Osteoblast (primary cell): ENCODE results near the gene APOM. TPM values are rescaled to one million over a fixed set of nuclear protein-coding genes. Genes with fewer than 3 reads are reported as not detected.

Experiments
- DNase-seq: peaks from one replicate; pipeline ENCODE4 v3.0.0; 2011; ENCODE audit warnings: low spot score, mixed read lengths; ENCODE audit not compliant: insufficient read length; ENCODE audit errors: missing footprints
- H2AFZ ChIP-seq: 2 replicates; pipeline ENCODE4 v1.6.0; 2011; ENCODE audit warnings: mild to moderate bottlenecking, low read length
- H3K27ac ChIP-seq: 2 replicates; pipeline ENCODE4 v1.5.1; 2011; ENCODE audit warnings: mild to moderate bottlenecking, low read depth, low read length, moderate library complexity
- H3K27me3 ChIP-seq: 2 replicates; pipeline ENCODE4 v1.6.0; 2012; ENCODE audit warnings: mild to moderate bottlenecking, control low read depth, inconsistent platforms, low read length, moderate library complexity; ENCODE audit not compliant: insufficient read depth
- H3K36me3 ChIP-seq: 2 replicates; pipeline ENCODE4 v1.5.1; 2011; ENCODE audit warnings: mild to moderate bottlenecking, low read length, control low read depth, moderate library complexity; ENCODE audit not compliant: insufficient read depth
- H3K4me1 ChIP-seq: 2 replicates; pipeline ENCODE4 v1.5.1; 2011; ENCODE audit warnings: mild to moderate bottlenecking, low read length, control low read depth, moderate library complexity; ENCODE audit not compliant: insufficient read depth
- H3K4me2 ChIP-seq: 2 replicates; pipeline ENCODE4 v1.6.0; 2011; ENCODE audit warnings: mild to moderate bottlenecking, low read length; ENCODE audit not compliant: insufficient read depth
- H3K4me3 ChIP-seq: fragments of 200-600 bp; sonication (generic); 3 replicates; pipeline ENCODE4 v1.5.1; 2012; ENCODE audit warnings: mild to moderate bottlenecking, low read length, inconsistent platforms; ENCODE audit not compliant: insufficient read depth
- H3K79me2 ChIP-seq: 2 replicates; pipeline ENCODE4 v1.6.0; 2012; ENCODE audit warnings: mild to moderate bottlenecking, low read length, control low read depth, inconsistent platforms; ENCODE audit not compliant: insufficient read depth
- H3K9me3 ChIP-seq: 2 replicates; pipeline ENCODE4 v1.5.1; 2011; ENCODE audit warnings: low read depth, low read length, control low read depth
- H4K20me1 ChIP-seq: 2 replicates; pipeline ENCODE4 v1.6.0; 2012; ENCODE audit warnings: mild to moderate bottlenecking, low read length, control low read depth; ENCODE audit not compliant: insufficient read depth
- total RNA-seq: library from RNA; depleted of rRNA; stranded (reverse); fragments of >200 nt; gene quantifications from 2 replicates; pipeline ENCODE4 v1.2.3, GENCODE V29; 2012
- TF ChIP-seq, protein P1 (sequence below): IDR thresholded peaks from 2 replicates; pipeline ENCODE4 v1.5.1; 2011; ENCODE audit warnings: mild to moderate bottlenecking, low read depth, low read length, moderate library complexity; ENCODE audit errors: extremely low read depth

APOM gene
- total RNA-seq, 1 donor, result 1.1 TPM

DNA sequence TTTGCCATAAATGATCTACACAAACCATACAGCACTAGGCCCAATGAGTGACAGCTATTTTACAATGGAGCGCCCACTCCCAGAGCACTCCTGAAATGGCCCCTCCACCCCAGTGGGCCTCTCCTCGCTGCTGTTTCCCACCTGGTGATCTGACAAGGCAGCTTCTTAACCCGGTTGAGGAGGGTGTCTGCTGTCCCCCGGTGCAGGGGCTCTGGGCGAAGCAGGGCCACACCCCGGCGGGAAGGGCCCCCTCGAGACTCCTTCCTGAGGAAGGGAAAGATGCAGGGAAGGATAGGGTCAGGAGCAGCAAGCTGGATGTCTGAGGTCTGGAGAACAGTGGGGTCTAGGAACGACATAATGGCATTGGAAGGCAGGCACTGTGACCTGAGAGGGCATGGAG is 37.2 kb downstream of the APOM start:
- Histone ChIP-seq H3K9me3 (no peaks in the 10 kb centered on the region), H3K27ac (no peak overlapping the region), H3K79me2 (no peaks in the 10 kb centered on the region), H3K27me3 (no peaks in the 10 kb centered on the region), H3K4me2 (no peak overlapping the region), H4K20me1 (peaks cover 9% of the 10 kb centered on the region), H2AFZ (no peak overlapping the region), H3K36me3 (peaks cover 68% of the 10 kb centered on the region), H3K4me3 (no peak overlapping the region), H3K4me1 (no peaks in the 10 kb centered on the region)
- TF ChIP-seq, protein P1, sequence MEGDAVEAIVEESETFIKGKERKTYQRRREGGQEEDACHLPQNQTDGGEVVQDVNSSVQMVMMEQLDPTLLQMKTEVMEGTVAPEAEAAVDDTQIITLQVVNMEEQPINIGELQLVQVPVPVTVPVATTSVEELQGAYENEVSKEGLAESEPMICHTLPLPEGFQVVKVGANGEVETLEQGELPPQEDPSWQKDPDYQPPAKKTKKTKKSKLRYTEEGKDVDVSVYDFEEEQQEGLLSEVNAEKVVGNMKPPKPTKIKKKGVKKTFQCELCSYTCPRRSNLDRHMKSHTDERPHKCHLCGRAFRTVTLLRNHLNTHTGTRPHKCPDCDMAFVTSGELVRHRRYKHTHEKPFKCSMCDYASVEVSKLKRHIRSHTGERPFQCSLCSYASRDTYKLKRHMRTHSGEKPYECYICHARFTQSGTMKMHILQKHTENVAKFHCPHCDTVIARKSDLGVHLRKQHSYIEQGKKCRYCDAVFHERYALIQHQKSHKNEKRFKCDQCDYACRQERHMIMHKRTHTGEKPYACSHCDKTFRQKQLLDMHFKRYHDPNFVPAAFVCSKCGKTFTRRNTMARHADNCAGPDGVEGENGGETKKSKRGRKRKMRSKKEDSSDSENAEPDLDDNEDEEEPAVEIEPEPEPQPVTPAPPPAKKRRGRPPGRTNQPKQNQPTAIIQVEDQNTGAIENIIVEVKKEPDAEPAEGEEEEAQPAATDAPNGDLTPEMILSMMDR, result no peak
- DNase-seq, result no peak

DNA sequence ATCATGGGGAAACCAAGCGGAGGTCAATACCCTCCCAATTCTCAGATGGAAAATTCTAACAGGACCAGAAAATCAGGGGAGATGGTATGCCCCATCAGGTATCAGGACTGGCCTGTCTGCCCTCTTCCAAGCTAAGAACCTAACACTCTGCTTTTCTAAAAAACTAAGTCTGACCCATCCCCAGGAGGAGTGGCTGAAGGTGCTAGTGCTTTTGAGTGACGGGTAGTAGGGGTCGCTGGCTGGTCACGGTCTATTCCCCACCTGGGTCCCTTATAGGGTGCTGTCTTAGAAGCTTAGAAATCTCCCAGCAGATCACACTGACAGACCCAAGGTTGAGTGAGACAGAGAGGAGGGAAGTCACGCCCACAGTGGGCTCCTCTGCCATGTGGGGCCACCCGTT is 37.8 kb downstream of the APOM start:
- no peaks in the 10 kb centered on the region for H3K4me1 ChIP-seq
- H4K20me1 ChIP-seq, result peaks cover 9% of the 10 kb centered on the region
- no peaks in the 10 kb centered on the region for H3K9me3 ChIP-seq
- DNase-seq, result no peak
- no peaks in the 10 kb centered on the region for H3K79me2 ChIP-seq
- no peak overlapping the region for H3K27ac ChIP-seq
- H3K36me3 ChIP-seq, result peaks cover 62% of the 10 kb centered on the region
- H3K4me2 ChIP-seq, result no peak overlapping the region
- H3K27me3 ChIP-seq, result no peaks in the 10 kb centered on the region
- TF ChIP-seq, protein P1, result no peak
- no peak overlapping the region for H2AFZ ChIP-seq
- no peak overlapping the region for H3K4me3 ChIP-seq

DNA sequence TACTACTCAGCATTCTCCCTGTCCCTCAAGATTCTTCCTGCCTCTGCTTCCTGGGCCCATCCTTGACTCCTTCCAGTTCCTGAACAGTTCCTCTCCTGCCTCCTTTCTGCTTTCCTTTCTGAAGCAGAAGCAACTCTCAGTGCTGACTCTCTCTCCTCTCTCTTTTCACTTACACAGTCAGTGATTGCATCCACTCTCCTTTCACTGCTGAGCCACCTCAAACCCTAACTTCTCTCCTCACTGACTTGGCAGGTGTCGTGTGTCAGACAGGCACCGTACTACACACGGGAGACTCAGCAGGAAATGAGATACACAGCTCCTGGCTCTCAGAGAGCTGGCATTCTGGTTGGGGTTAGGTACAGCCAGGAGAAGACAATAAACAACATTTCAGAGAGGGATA is 41.9 kb downstream of the APOM start:
- H3K9me3 ChIP-seq, result no peaks in the 10 kb centered on the region
- TF ChIP-seq, protein P1, result no peak

DNA sequence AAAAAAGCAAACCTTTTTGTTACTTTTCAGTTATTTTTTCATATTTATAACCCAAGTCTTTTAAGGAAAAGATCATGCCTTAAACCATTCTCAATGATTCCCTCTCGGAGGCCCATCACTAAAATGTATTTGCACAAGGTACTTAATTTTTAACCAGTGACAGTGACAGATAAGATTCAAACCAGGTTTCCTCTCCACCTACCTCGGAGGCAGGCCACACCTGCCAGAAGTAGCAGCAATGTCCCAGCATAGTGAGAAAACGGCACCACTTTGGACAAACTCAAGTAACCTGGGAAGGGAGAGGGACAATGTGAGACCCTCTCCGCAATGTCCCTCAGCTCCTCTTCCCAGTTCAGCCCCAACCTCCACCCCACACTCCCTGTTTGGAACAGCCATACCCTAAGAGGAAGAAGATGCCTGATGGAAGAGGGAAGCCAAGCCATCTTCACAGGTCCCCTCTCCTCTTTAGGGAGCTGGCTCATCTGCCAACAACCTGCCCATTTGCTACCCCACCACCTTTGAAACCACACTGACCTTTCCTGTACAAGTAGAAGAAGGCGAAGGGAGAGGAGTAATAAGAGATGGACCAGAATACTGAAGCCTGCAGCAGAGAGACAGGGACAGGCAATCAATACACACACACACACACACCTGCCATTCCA is 45.2 kb downstream of the APOM start:
- no peak overlapping the region for H3K27ac ChIP-seq
- TF ChIP-seq, protein P1, result no peak
- no peak overlapping the region for H3K4me3 ChIP-seq
- peaks cover 10% of the 10 kb centered on the region for H3K4me1 ChIP-seq
- peaks cover 39% of the 10 kb centered on the region for H3K79me2 ChIP-seq
- H3K9me3 ChIP-seq, result no peaks in the 10 kb centered on the region
- H4K20me1 ChIP-seq, result peaks cover 13% of the 10 kb centered on the region
- H3K36me3 ChIP-seq, result peaks cover 22% of the 10 kb centered on the region
- peak overlapping the region; percentile 92 for H3K4me2 ChIP-seq
- no peak for DNase-seq
- no peak overlapping the region for H2AFZ ChIP-seq
- H3K27me3 ChIP-seq, result no peaks in the 10 kb centered on the region

More for the DNA sequence above, 41.9 kb downstream of the APOM start:
- Histone ChIP-seq H2AFZ (no peak overlapping the region), H3K79me2 (peaks cover 36% of the 10 kb centered on the region), H3K27me3 (no peaks in the 10 kb centered on the region), H4K20me1 (peaks cover 13% of the 10 kb centered on the region), H3K4me1 (peaks cover 10% of the 10 kb centered on the region), H3K27ac (peak overlapping the region; percentile 51), H3K4me2 (no peak overlapping the region), H3K36me3 (peaks cover 38% of the 10 kb centered on the region), H3K4me3 (no peak overlapping the region)
- peak; percentile 83 for DNase-seq
